A673 (cell line): ENCODE data around the gene GORASP1. TPM values are rescaled to one million over a fixed set of nuclear protein-coding genes. Genes with fewer than 3 reads are reported as not detected.

Source experiments
- BruUV-seq: library from RNA; stranded (reverse); fragments of 400-500 nt; replicated peaks from 2 replicates; lab custom pipeline; 2021; lab: Mats Ljungman, UMichigan
- CTCF ChIA-PET: fragments of 300-600 bp; sonication (Branson Sonifier 250); formaldehyde crosslinking; loops from one replicate; lab custom pipeline; 2022; ENCODE audit warnings: antibody characterized with exemption; lab: Charles Lee
- POLR2A ChIA-PET: fragments of 300-600 bp; sonication (Branson Sonifier 250); formaldehyde crosslinking; loops from one replicate; lab custom pipeline; 2022; ENCODE audit warnings: antibody characterized with exemption; ENCODE audit not compliant: low non-redundant PET; lab: Charles Lee
- DNase-seq: peaks from one replicate; pipeline ENCODE4 v3.0.0-alpha.2; 2015; ENCODE audit warnings: low spot score
- H3K27ac ChIP-seq: fragments of 200-600 bp; sonication (generic); 2 replicates; pipeline ENCODE4 v1.5.1; 2016; ENCODE audit warnings: mixed run types, low read depth, mild to moderate bottlenecking, mixed read lengths, antibody characterized with exemption, low read length; ENCODE audit not compliant: poor library complexity, severe bottlenecking
- H3K27me3 ChIP-seq: fragments of 200-600 bp; sonication (generic); replicated peaks from 2 replicates; pipeline ENCODE4 v1.6.1; 2017; ENCODE audit warnings: mixed run types, low read depth, mild to moderate bottlenecking, mixed read lengths, antibody characterized with exemption, low read length; ENCODE audit not compliant: insufficient read depth, poor library complexity
- H3K36me3 ChIP-seq: fragments of 200-600 bp; sonication (generic); 2 replicates; pipeline ENCODE4 v1.6.1; 2016; ENCODE audit warnings: mixed run types, mild to moderate bottlenecking, mixed read lengths, antibody characterized with exemption, low read length; ENCODE audit not compliant: insufficient read depth, poor library complexity, severe bottlenecking
- H3K4me1 ChIP-seq: fragments of 200-600 bp; sonication (generic); 2 replicates; pipeline ENCODE4 v1.6.1; 2017; ENCODE audit warnings: mixed run types, mild to moderate bottlenecking, mixed read lengths, antibody characterized with exemption, low read length; ENCODE audit not compliant: insufficient read depth, poor library complexity, severe bottlenecking
- H3K4me3 ChIP-seq: fragments of 200-600 bp; sonication (generic); 2 replicates; pipeline ENCODE4 v1.5.1; 2016; ENCODE audit warnings: low read depth, mixed run types, mild to moderate bottlenecking, mixed read lengths, low read length; ENCODE audit not compliant: poor library complexity, severe bottlenecking
- H3K9me3 ChIP-seq: fragments of 200-600 bp; sonication (generic); 2 replicates; pipeline ENCODE4 v1.6.1; 2016; ENCODE audit warnings: mixed run types, low read depth, mild to moderate bottlenecking, mixed read lengths, antibody characterized with exemption, low read length; ENCODE audit not compliant: poor library complexity, severe bottlenecking
- CTCF ChIP-seq: fragments of 300-800, 200-600 bp; sonication (generic); conservative IDR thresholded peaks from 2 replicates; pipeline ENCODE4 v1.5.1; 2017; ENCODE audit warnings: low read depth, mild to moderate bottlenecking, antibody characterized with exemption, low read length, moderate library complexity, mixed read lengths
- EZH2 ChIP-seq: fragments of 200-600 bp; sonication (generic); IDR thresholded peaks from 2 replicates; pipeline ENCODE4 v1.6.1; 2017; ENCODE audit warnings: borderline replicate concordance, low read depth, mild to moderate bottlenecking, mixed read lengths, antibody characterized with exemption, low read length; ENCODE audit not compliant: poor library complexity, severe bottlenecking
- intact Hi-C: fragments of 100-400 bp; cut with micrococcal nuclease; formaldehyde crosslinking; loops from one replicate; pipeline ENCODE4 v1.10.0; 2022; ENCODE audit not compliant: unreplicated experiment
- microRNA-seq: library from miRNA; unstranded; fragments of <30 nt; microRNA quantifications from one replicate; pipeline ENCODE4 v1.2.0, GENCODE V29; 2021
- total RNA-seq: library from RNA; stranded (reverse); gene quantifications from 2 replicates; pipeline ENCODE4 v1.2.3, GENCODE V29; 2021

The GORASP1 gene
- total RNA-seq, 1 experiment from 2014 or later: 24.3 TPM

- no peak for TF ChIP-seq CTCF
- no peak for TF ChIP-seq EZH2
- intact Hi-C loops: no loop called here
- Histone ChIP-seq H3K4me3 (peak overlapping the region; percentile 77), H3K27ac (peak overlapping the region; percentile 84), H3K36me3 (no peaks in the 10 kb centered on the region), H3K27me3 (no peaks in the 10 kb centered on the region), H3K9me3 (no peaks in the 10 kb centered on the region), H3K4me1 (no peaks in the 10 kb centered on the region)
- DNase-seq: no peak
- CTCF ChIA-PET: no interaction called here
- POLR2A ChIA-PET: no interaction called here
- no TSS peak for BruUV-seq
Observed at GRCh38 chr3:39052583-39052982, 54.8 kb downstream of the GORASP1 start.

GRCh38 chr3:39051649-39052561, 55.5 kb downstream of the GORASP1 start, which contains the start of the genes SCN11A and WDR48:
TSS of gene SCN11A (minus strand) at chr3:39051944. CDS start at chr3:38950362, 101,582 bp downstream.
TSS of gene WDR48 (plus strand) at chr3:39052016. CDS start at chr3:39052026, 10 bp downstream.
- intact Hi-C loops: no loop called here
- H3K27ac ChIP-seq: peak within 1 kb of the TSS; percentile 84
- peak within 1 kb of the TSS; percentile 77 for H3K4me3 ChIP-seq
- POLR2A ChIA-PET: no interaction called here
- CTCF ChIA-PET: no interaction called here
- H3K27me3 ChIP-seq: no peaks in the 10 kb centered on the region
- H3K36me3 ChIP-seq: no peaks in the 10 kb centered on the region
- H3K4me1 ChIP-seq: no peaks in the 10 kb centered on the region
- peak; percentile 84 for DNase-seq
- TF ChIP-seq CTCF (no peak), EZH2 (no peak)
- H3K9me3 ChIP-seq: no peaks in the 10 kb centered on the region
- no TSS peak for BruUV-seq

- no peaks in the 10 kb centered on the region for H3K36me3 ChIP-seq
- BruUV-seq: no TSS peak
- intact Hi-C loops: no loop called here
Observed at GRCh38 chr3:39050029-39050428, 57.4 kb downstream of the GORASP1 start.

More at GRCh38 chr3:39050029-39050428, 57.4 kb downstream of the GORASP1 start:
- no peaks in the 10 kb centered on the region for H3K27me3 ChIP-seq
- POLR2A ChIA-PET: no interaction called here
- DNase-seq: no peak
- H3K9me3 ChIP-seq: no peaks in the 10 kb centered on the region
- CTCF ChIA-PET: no interaction called here
- no peak overlapping the region for H3K27ac ChIP-seq
- H3K4me1 ChIP-seq: no peaks in the 10 kb centered on the region
- no peak overlapping the region for H3K4me3 ChIP-seq
- no peak for TF ChIP-seq EZH2

Small RNA genes lying within 50 kb of the gene (microRNA-seq; reads per million reads assigned to microRNA genes)
- gene MIR6822: not detected

Other genes with a start within 250 kb of the GORASP1 start
- gene SCN11A, start 55.7 kb downstream of the GORASP1 start, total RNA-seq: not detected in 2 replicates
- 19.2 and 19.3 TPM in 2 replicates for gene WDR48, start 55.6 kb downstream of the GORASP1 start, total RNA-seq
- gene TTC21A, start 53 bp upstream of the GORASP1 start, total RNA-seq: 1.4 and 2.1 TPM in 2 replicates
- 7.1 and 9.7 TPM in 2 replicates for gene CSRNP1, start 46.0 kb upstream of the GORASP1 start, total RNA-seq
- not detected in 2 replicates for gene XIRP1, start 85.0 kb upstream of the GORASP1 start, total RNA-seq
- not detected in 2 replicates for gene CX3CR1, start 172.4 kb upstream of the GORASP1 start, total RNA-seq
- gene CCR8, start 222.1 kb upstream of the GORASP1 start, total RNA-seq: not detected in 2 replicates